COR-L47 (cell line): ENCODE data around the gene DDX51.
"Not testable (repeated sequence)": the region's sequence is repeated elsewhere in the genome, so short reads cannot be mapped to it uniquely, and the experiment has no call there.

Experiments
- DNase-seq: peaks from one replicate; lab custom pipeline; 2025; lab: John Stamatoyannopoulos, UW

The DDX51 gene

GRCh38 chr12:132117558-132117875 lies 26.6 kb downstream of the DDX51 start:
- no peak for DNase-seq

- DNase-seq, result no peak
Measured at GRCh38 chr12:132116709-132117557, 27.2 kb downstream of the DDX51 start.

GRCh38 chr12:132115500-132115899 lies 28.6 kb downstream of the DDX51 start:
- no peak for DNase-seq

- no peak for DNase-seq
Measured at GRCh38 chr12:132114667-132115066, 29.5 kb downstream of the DDX51 start.

DNA sequence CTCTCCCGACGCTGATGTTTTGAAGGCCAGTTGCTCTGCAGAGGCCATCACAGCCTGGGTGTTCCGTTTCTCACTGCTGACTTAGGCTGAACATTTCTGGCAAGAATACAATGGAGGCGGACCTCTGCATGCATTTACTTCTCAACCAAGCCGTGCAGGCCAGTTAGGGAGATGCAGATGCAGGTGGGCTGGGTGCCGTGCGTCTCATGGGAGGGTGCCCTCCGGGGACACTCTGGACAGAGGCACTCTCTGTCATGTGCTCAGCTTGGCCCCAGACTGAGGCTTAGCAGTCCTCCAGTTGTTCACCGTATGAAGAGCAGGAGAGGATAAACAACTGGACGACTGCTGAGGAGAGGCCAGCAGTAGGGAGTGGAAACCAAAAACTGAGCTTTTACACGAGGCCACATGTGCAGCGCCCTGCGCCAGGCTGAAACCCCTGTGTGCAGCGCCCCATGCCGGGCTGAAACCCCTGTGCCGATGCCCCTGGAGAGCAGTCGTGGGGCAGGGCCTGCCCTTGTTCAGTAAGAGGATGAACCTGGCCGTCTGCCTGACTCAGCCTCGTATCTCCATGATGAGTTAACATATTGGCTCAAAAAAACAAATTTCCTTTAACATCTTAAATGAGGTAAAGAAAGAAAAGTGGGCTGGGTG lies 32.3 kb downstream of the DDX51 start:
- no peak for DNase-seq

DNA sequence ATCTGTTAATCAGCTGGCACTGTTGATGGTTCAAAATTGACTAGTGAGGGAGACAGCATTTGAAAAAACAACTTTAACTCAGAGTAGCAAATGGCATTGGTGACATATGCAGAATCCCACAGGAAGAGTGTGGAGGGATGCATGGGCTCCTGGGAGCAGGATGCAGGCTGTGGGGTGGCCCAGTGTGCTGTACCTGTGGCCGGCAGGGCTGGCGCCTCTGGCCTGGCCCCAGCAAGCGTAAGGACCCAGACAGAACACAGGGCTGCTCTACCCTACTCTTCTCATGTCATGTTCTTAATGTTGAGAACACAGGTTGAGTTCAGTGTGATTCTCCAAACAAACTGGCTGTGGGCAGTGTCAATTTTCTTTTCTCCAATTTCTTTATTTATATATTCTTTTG lies 33.4 kb downstream of the DDX51 start:
- no peak for DNase-seq

GRCh38 chr12:132109741-132110140 lies 34.4 kb downstream of the DDX51 start:
- no peak for DNase-seq

DNA sequence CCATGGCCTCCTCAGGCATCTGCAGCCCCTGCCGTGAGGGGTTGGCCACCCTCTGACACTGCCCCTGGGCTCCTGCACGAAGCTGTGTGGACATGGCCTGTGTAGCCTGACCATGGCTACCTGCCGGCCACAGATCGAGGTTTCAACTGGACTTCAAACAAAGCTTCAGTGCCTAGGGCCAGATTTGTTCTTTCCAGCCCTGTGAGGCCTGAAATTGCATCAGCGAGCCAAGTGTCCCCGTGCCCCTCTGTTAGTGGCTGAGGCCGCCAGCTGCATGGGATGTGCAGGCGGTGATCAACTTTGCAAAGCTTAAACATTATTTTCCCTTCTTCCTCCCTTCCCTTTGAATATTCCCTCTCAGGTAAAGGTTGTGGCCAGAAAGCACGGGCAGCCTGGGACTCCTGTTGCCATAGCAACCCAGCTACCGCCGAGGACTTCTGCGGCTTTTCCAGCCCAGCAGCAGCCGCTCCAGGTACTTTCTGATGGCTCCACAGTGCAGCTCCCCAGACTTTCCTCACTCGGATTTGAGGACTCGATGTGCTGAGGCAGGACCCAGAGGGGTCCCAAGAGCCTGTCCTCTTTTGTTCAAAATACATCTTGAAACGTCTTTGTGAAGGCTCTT lies 35.8 kb downstream of the DDX51 start:
- no peak for DNase-seq

- DNase-seq, result no peak
Measured at GRCh38 chr12:132106921-132107320, 37.2 kb downstream of the DDX51 start.

DNA sequence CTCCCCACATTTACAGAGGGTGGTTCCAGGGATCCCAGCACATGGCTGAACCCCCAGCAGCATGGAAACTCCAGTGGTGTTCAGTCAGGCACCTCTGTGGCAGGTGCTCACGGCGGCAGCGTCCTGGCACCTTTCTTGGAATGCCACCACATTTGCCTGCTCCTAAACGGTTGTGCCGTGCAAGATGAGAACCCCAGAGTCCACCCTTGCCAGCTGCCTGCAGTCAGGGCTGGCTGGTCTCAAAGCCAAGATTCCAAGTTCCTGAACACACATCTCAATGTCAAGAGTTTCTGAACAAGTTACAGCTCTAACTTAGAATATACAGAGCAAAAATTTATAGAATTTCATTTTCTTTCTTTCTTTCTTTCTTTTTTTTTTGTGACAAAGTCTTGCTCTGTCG lies 38.7 kb downstream of the DDX51 start:
- no peak for DNase-seq

- DNase-seq, result no peak
Measured at GRCh38 chr12:132103542-132104308, 40.4 kb downstream of the DDX51 start.

DNA sequence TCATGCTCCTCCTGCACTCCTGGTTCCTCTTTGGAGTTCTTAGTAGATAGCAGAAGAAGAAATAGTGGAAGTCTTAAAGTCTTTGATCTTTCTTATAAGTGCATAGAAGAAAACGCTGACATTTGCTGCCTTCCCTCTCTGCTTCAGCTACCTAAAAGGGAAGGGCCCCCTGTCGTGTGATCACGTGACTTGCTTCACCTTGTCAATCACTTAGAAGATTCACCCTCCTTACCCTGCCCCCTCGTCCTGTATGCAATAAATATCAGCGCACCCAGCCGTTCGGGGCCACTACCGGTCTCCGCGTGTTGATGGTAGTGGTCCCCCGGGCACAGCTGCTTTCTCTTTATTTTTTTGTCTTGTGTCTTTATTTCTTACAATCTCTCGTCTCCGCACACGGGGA lies 41.0 kb downstream of the DDX51 start:
- DNase-seq, result not testable (repeated sequence)

DNA sequence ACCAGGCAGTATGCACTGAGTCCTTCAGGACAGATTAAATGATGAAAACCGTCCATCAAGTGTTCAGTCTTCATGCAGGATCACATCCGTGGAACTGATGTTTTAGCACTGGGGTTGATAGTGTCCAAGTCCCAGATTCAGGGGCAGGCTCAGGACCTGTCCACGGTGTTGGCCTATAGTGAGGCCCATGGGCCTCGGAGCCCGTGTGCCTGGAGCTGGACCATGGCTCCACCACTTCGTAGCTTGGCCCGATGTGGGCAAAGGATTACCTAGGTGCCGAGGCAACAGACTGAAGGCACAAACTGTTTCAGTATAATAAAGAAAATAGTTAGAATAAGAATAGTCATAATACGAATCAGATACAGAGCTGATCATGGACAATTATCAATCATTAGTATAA lies 41.8 kb downstream of the DDX51 start:
- no peak for DNase-seq

DNA sequence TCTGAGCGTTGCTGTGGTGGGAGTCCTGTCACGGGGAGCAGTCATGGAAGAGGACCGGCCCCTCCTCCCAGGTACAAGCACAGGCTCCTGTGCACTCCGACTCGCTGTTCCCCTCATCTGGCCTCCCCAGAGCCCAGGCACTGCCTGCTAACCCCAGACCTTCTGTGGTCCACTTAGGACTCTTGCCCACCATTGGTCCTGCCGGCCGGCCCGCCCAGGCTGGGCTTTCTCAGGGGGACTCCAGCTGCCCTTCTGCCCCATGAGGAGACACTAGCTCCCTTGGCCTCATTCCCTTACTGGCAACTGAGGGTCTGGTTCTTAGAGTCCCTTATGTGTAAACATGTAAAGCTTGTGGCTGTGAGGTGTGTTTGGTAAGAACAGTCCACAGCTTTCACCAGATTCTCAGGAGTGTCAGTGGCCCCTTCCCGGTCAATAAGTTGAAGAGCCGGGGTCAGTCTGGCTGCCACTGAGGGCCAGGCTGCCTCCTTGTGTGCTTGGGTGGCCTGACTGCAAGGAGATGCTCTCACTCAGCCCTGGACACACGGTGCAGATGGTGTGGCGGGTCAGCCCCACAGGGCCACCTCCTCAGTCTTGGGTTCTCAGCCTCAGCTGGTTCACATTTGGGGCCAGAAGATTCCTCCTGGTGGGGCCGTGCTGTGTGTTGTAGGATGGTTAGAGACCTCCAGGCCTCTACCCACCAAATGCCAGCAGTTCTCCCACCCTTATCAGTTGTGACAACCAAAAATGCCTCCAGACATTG lies 43.6 kb downstream of the DDX51 start:
- no peak for DNase-seq

DNA sequence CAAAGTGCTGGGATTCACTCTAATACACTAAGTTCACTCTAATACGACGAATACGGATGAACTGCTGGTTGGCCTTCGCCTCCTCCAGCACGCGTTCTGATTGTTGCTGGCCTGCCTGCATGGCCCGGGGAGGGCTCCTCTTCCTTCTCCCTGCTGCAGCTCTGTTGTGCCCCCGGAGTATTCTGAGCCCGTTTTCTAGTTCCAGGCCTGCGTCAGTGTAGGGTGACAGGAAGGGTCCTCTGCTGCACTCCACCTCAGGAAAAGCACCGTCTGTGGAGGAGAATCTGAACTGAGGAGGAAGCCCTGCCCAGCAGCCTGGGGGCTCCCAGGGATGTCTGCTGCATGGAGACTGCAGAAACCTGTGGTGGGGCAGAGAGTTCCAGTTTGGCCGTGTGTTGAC lies 44.4 kb downstream of the DDX51 start:
- DNase-seq, result no peak

DNA sequence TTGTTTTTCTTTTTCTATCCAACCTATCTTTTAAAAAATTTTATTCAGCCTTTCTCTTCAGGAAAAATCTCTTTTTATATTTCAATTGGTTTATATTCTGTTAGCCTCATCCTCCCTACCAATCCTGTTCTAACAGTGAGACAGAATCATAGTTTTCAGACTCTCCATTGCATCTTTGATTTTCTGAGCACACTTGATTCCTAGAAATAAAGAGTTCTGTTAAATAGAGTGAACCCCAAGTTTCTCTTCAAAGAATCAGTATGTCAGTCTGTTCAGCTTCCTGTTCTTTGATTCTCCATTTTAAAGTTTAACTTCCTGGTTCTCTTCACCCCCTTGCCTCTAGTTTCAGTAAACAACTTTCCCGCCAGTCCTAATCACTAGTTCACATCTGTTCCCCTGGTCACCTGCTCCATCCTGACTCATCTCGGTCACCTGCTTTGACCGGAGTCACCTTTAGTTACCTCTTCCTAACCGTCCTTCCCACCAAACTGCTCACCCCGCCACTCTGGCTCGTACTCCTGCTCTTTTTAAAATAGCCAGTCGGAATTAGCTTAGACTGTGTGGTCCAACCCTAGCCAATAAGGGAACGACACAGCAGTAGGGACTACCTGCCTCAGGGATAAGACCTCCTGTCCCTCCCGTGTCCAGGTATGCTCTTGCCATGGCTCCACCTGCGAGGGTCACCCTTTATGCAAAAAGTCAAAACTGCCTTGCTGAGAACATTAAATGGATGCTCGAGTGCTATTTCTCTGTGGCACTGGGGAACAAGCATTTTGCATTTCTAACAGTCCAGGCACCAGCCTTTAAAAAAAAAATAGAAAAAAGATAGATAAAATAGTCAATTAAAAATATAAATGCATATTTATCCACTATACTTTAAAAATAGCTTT lies 48.4 kb downstream of the DDX51 start:
- no peak for DNase-seq

DNA sequence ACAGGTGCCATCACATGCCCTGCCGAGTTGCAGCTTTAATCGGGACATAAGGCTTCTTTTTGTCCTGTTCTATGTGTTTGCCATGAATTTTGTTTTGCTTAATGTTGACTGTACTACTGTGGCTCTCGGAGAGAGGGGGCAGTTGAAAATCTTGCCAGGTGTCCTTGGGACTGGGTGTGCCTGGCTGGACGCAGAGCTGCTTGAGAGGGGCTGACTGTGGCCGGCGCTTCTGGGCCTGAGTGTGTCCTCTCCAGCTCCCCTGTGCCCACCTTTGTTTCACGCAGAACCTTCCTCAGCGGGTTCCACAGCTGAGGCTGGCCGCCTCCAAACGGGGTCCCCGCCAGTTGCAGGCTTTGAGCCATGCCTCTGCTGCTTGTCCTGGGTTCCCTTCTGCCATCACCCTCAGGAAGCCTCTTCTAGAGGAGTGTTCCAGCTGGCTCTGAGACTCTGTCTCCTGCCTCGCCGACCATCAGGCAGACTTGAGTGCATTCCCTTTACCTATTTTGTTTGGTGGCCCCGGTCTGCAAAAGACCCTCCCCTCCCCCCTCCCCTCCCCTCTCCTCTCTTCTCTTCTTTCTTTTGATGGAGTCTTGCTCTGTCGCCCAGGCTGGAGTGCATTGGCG lies 49.7 kb downstream of the DDX51 start:
- DNase-seq, result no peak

- no peak for DNase-seq
Measured at GRCh38 chr12:132089407-132089910, 54.7 kb downstream of the DDX51 start.
